NCI-H82 treated with DMSO at 0.1 percent for 48 hours (cell line): ENCODE data around the gene TIRAP.
A peak's percentile ranks its signal among the peaks of the same experiment; 100 is the strongest.
"Not testable (repeated sequence)": the region's sequence is repeated elsewhere in the genome, so short reads cannot be mapped to it uniquely, and the experiment has no call there.

Source experiments
- DNase-seq: peaks from one replicate; lab custom pipeline; 2025; ENCODE audit not compliant: unreplicated experiment; lab: John Stamatoyannopoulos, UW

Gene TIRAP

GRCh38 chr11:126282736-126283591 lies at the start of gene TIRAP:
TIRAP (plus strand) TSS chr11:126283093; CDS start chr11:126290895, 7,802 bp downstream.
- no peak for DNase-seq

GRCh38 chr11:126233391-126233790 lies 49.5 kb upstream of the TIRAP start:
- no peak for DNase-seq

GRCh38 chr11:126246636-126247035 lies 36.3 kb upstream of the TIRAP start:
- DNase-seq, result no peak

- no peak for DNase-seq
Observed at GRCh38 chr11:126253265-126253664, 29.6 kb upstream of the TIRAP start.

GRCh38 chr11:126254819-126255218 lies 28.1 kb upstream of the TIRAP start:
- no peak for DNase-seq

GRCh38 chr11:126255507-126255906 lies 27.4 kb upstream of the TIRAP start:
- DNase-seq, result not testable (repeated sequence)

GRCh38 chr11:126256216-126256615 lies 26.7 kb upstream of the TIRAP start:
- DNase-seq, result no peak

GRCh38 chr11:126257144-126257543 lies 25.7 kb upstream of the TIRAP start:
- no peak for DNase-seq

- no peak for DNase-seq
Observed at GRCh38 chr11:126257764-126258163, 25.1 kb upstream of the TIRAP start.

GRCh38 chr11:126262216-126262615 lies 20.7 kb upstream of the TIRAP start:
- no peak for DNase-seq

GRCh38 chr11:126263489-126263888 lies 19.4 kb upstream of the TIRAP start:
- no peak for DNase-seq

GRCh38 chr11:126265811-126266210 lies 17.1 kb upstream of the TIRAP start:
- DNase-seq, result no peak

GRCh38 chr11:126267650-126268049 lies 15.2 kb upstream of the TIRAP start:
- no peak for DNase-seq

GRCh38 chr11:126268361-126268707 lies 14.6 kb upstream of the TIRAP start:
- no peak for DNase-seq

- DNase-seq, result peak; percentile 88
Observed at GRCh38 chr11:126268708-126269579, 13.9 kb upstream of the TIRAP start, which contains the start of the genes FOXRED1 and SRPRA. FOXRED1 (plus strand) TSS chr11:126269154; CDS start chr11:126269207, 53 bp downstream. SRPRA (minus strand) TSS chr11:126268895; CDS start chr11:126268804, 91 bp downstream.

- DNase-seq, result no peak
Observed at GRCh38 chr11:126277322-126277721, 5.6 kb upstream of the TIRAP start.

GRCh38 chr11:126277780-126278179 lies 5.1 kb upstream of the TIRAP start:
- DNase-seq, result no peak

- no peak for DNase-seq
Observed at GRCh38 chr11:126279191-126279590, 3.7 kb upstream of the TIRAP start.

GRCh38 chr11:126280595-126280994 lies 2.3 kb upstream of the TIRAP start:
- no peak for DNase-seq

GRCh38 chr11:126281245-126281644 lies 1.6 kb upstream of the TIRAP start:
- DNase-seq, result no peak

GRCh38 chr11:126281666-126282175 lies 1.2 kb upstream of the TIRAP start:
- no peak for DNase-seq

- DNase-seq, result no peak
Observed at GRCh38 chr11:126282361-126282735, 545 bp upstream of the TIRAP start.
